GM18867 (cell line): ENCODE data around the gene SCAP.
"Not testable (repeated sequence)": the region's sequence is repeated elsewhere in the genome, so short reads cannot be mapped to it uniquely, and the experiment has no call there.

ENCODE experiments used
- ATAC-seq: cut with Tn5 transposase; IDR thresholded peaks from one replicate; pipeline ENCODE4 v1.9.1; 2021; ENCODE audit warnings: mild to moderate bottlenecking, moderate library complexity; ENCODE audit not compliant: unreplicated experiment

SCAP gene

GRCh38 chr3:47475570-47476329 lies at the start of gene SCAP:
Gene SCAP (minus strand): TSS chr3:47475941. CDS start chr3:47442993, 32,948 bp downstream.
- peak; percentile 86 for ATAC-seq

DNA sequence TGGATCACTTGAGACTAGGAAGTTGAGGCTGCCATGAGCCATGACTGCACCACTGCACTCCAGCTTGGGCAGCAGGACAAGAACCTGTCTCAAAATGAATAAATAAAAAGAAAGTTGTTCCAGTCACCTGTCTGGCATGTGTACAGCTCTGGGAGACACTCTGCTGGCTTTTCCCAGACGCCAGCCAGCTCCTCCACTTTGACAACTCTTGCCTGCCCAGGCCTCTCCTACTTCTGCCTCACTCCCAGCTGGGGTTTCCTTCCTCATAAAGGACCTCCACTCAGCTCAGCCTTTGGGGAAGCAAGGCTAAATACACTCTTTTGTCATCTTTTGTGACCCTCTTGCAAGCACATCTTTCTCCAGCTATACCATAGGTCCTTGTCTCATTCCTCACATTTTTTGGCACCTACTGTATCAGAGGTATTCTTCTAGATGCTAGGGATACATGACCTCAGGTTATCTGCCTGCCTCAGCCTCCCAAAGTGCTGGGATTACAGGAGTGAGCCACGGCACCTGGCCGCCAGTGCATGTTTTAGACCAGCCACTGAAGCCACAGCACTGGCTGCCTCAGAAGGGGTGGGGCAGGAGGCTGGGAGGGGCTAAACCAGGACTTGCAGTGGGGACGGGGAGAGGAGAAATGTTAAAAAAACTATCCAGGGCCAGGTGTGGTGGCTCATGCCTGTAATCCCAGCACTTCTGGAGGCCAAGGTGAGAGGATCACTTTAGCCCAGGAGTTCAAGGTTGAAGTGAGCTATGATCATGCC lies 47.8 kb upstream of the SCAP start:
- ATAC-seq = no peak

DNA sequence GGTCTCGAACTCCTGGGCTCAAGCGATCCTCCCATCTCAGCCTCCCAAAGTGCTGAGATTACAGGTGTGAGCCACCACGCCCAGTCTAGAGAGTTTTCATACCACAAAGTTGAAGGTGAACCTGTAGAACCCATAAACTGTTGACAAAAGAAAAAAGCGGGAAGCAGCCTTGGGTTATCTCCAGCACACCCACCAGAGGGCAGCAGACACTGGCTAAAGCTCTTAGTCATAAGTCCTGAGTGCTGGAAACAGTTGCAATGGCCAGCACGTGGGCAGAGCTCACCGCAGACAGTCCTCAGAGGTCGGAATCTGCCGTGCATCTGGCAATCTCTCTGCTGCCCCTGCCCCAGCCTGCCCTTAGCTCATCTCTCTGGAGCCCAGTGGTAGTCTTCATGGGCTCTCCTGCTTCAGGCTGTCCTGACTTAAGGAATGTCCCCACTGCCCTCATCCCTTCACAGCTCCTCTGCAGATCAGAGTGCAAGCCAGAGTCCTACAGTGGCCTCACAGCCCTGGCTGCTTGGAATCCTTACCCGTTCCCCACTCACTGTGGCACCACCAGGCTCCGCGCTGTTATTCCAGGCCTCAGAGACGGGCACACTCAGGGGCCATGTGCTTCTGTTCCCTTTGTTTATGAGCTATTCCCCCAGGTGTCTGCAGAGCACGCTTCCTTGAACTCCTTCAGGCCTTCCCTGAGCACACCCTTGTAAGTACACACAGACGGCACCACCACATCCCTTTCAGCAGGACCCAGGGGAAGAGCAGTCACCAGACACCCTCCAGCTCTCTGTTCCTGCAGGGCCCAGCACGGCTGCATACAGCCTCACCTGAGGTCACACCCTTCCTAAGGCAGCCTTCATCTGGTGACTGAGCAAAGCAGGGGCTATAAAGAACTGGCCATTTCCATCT lies 46.6 kb upstream of the SCAP start:
- ATAC-seq = no peak

- ATAC-seq = no peak
Measured at GRCh38 chr3:47520756-47521155, 45.0 kb upstream of the SCAP start.

- ATAC-seq = no peak
Measured at GRCh38 chr3:47517937-47518336, 42.2 kb upstream of the SCAP start.

DNA sequence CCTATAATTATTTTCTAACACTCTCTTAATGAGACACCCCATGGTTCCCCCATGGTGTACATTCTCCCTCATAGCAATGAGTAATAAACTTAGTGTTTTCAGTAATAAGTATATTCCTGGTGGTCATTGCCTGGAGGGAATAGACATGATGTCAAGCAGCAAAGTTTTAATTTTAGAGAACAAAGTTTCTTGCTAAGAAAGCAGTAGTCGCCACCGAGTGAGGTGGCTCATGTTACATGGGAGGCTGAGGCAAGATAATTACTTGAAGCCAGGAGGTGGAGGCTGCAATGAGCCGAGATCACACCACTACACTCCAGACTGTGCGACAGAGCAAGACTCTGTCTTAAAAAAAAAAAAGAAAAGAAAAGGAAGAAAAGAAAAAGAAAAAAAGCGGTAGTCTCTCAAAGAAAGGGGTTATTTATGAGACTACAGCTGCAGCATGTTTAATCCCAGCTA lies 40.2 kb upstream of the SCAP start:
- ATAC-seq = no peak

DNA sequence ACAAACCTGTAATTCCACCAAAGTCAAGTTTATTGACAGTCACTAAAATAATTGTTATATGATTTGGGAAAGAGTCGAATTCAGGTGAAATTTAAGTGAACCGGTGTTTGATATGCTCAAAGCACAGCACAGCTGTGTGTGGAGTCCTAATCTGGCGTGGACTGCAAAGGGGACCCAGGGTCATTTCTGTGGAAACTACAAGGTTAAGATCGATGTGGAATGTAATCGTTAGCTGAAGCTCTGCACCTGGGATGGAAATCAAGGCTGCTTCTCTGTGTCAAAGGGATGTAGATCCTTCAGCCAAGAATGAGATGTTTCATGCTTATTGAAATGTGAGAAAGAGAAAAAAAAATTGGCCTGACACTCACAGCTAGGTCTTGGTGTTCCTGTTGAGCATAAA lies 39.4 kb upstream of the SCAP start:
- ATAC-seq = no peak

GRCh38 chr3:47513125-47513929 lies 37.6 kb upstream of the SCAP start, which contains the start of gene ELP6:
Gene ELP6 (minus strand): TSS chr3:47513712. CDS start chr3:47513590, 122 bp downstream.
- ATAC-seq = peak; percentile 92

DNA sequence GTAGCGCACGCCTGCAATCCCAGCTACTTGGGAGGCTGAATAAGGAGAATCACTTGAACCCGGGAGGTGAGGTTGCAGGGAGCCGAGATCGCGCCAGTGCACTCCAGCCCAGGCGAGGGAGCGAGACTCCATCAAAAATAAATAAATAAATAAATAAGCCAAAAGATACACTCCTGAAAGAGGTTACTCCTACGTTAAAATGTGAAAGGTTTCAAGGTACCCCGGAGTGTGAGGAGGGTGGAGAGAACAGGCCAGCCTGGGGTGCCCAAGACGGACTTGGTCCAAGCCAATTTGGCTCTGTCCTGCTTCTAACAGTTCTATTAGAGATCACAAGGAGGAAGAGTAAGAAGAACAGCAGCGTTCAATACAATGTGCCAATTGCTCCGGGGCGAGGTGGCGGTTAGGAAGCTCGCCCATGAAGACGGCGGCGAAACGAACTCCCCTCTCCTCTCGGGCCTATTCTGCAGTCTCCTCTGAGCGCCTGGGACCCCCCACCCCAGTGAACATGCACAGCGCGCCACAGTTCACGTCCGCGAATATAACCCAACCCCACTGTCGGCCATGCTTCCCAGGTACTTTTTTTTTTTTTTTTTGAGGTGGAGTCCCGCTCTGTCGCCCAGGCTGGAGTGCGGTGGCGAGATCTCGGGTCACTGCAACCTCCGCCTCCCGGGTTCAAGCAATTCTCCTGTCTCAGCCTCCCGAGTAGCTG lies 36.8 kb upstream of the SCAP start:
- no peak for ATAC-seq

- not testable (repeated sequence) for ATAC-seq
Measured at GRCh38 chr3:47505267-47505666, 29.5 kb upstream of the SCAP start.

GRCh38 chr3:47504113-47504512 lies 28.4 kb upstream of the SCAP start:
- no peak for ATAC-seq

- ATAC-seq = no peak
Measured at GRCh38 chr3:47503033-47503432, 27.3 kb upstream of the SCAP start.

DNA sequence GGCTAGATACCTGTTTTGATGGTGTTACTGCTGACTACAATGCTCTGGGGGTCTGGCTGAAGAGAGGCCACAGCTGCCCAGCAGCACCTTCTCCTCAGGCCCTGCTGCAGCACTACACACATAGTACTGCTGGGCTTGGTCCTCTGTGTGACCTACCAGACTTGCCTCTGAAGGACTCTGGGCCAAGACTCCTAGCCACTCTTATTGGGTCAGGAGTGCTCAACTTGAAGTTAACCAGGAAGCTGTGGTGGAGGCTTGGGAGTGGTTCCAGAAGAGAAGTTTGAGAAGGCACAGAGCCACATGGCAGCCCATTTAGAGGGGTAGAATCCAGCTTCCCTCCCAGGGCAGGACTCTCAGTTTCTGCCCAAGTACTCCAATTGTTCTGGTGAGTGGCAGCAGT lies 21.2 kb upstream of the SCAP start:
- no peak for ATAC-seq

GRCh38 chr3:47495886-47496285 lies 20.1 kb upstream of the SCAP start:
- ATAC-seq = no peak

- no peak for ATAC-seq
Measured at GRCh38 chr3:47495111-47495510, 19.4 kb upstream of the SCAP start.

GRCh38 chr3:47491777-47492176 lies 16.0 kb upstream of the SCAP start:
- ATAC-seq = no peak

GRCh38 chr3:47491186-47491585 lies 15.4 kb upstream of the SCAP start:
- no peak for ATAC-seq

DNA sequence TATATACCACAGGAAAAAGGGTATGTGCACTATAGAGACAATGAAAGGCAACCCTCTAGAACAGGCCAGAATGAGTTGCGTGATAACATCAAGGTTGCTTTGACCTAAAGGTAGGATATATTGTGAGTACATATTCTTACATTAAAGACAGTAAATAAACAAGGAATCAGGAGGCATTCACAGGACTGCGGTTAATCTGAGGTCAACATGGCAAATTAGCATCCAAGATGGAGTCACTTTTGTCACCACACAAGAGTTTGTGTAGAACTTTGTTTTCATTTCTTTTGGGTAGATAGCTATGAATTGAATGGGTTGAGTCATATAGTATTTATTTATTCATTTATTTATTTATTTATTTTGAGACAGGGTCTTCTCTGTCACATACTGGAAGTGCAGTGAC lies 11.5 kb upstream of the SCAP start:
- ATAC-seq = no peak

DNA sequence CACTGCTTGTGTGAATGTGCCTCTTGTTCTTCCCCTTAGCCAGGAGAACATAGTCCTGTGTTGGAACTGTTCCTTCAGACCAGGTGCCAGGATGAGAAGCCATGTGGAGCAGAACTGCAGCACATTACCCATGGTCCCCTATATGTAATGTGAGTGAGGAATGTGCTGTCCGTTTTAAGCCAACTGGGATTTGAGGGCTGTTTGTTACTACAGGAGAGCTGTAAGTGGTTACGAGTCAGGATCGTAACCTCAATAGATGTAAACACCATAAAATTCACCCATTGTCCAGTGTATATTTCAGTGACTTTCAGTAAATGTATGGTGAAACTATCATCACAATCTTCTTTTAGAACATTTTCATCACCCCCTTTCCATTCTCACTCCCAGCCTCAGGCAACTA lies 10.1 kb upstream of the SCAP start:
- no peak for ATAC-seq

DNA sequence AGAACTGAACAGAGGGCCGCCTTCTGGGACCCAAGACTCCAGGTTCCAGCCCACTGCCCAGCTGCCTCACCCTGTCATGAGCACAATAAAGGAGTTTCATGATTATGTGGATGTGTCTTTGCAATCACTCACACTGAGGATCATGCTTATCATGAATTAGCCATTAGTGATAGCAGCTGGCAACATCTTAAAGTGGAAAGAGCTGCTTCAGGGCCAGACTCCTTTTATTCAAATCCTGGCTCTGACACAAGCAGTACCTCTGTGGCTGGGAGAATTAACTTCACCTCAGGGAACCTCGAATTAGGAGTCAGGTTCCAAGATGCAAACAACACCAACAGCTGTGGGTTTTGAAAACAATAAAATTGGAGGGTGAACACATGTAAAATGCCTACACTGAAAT lies 6.6 kb upstream of the SCAP start:
- ATAC-seq = no peak
